Liver (tissue), 9 donors: ENCODE measurements around the gene TSC1. TPM values are rescaled to one million over a fixed set of nuclear protein-coding genes. Genes with fewer than 3 reads are reported as not detected.

Experiments
- DNase-seq: peaks from one replicate; pipeline ENCODE4 v3.0.0-alpha.2; 2017; ENCODE audit warnings: low spot score
- H3K27ac ChIP-seq, 2 donors: one replicate each; pipeline ENCODE4 v1.7.0; 2013; ENCODE audit warnings: inconsistent platforms in 2 of 2, low read length in 2 of 2, control low read depth in 1 of 2, low read depth in 1 of 2, mild to moderate bottlenecking in 1 of 2
- H3K27me3 ChIP-seq, 4 donors: one replicate each; pipeline versions ENCODE4 v1.6.1 to v1.7.0; 2013; ENCODE audit warnings: low read length in 3 of 4, inconsistent platforms in 1 of 4, mild to moderate bottlenecking in 1 of 4, moderate library complexity in 1 of 4; ENCODE audit not compliant: control insufficient read depth in 4 of 4, insufficient read depth in 4 of 4
- H3K36me3 ChIP-seq, 4 donors: one replicate each; pipeline versions ENCODE4 v1.6.1 to v1.7.0; 2013; ENCODE audit warnings: low read length in 3 of 4, mild to moderate bottlenecking in 3 of 4, low read depth in 1 of 4, moderate library complexity in 1 of 4; ENCODE audit not compliant: control insufficient read depth in 4 of 4, insufficient read depth in 3 of 4
- H3K4me1 ChIP-seq, 4 donors: one replicate each; pipeline versions ENCODE4 v1.6.1 to v1.7.0; 2013; ENCODE audit warnings: low read length in 3 of 4, mild to moderate bottlenecking in 3 of 4, moderate library complexity in 1 of 4; ENCODE audit not compliant: control insufficient read depth in 4 of 4, insufficient read depth in 4 of 4
- H3K4me3 ChIP-seq, 3 donors: one replicate each; pipeline versions ENCODE4 v1.6.1 to v1.7.0; 2013; ENCODE audit warnings: low read length in 3 of 3, control low read depth in 1 of 3, low read depth in 1 of 3, mild to moderate bottlenecking in 1 of 3
- H3K9ac ChIP-seq, 2 donors: one replicate each; pipeline ENCODE4 v1.7.0; 2013; ENCODE audit warnings: low read length in 2 of 2, mild to moderate bottlenecking in 2 of 2, moderate library complexity in 2 of 2, control low read depth in 1 of 2, low read depth in 1 of 2
- H3K9me3 ChIP-seq, 4 donors: one replicate each; pipeline versions ENCODE4 v1.6.1 to v1.7.0; 2013; ENCODE audit warnings: low read length in 3 of 4; ENCODE audit not compliant: control insufficient read depth in 4 of 4
- CTCF ChIP-seq: fragments of 150-350 bp; IDR thresholded peaks from 2 replicates; pipeline ENCODE4 v1.5.1; 2017; ENCODE audit warnings: improper control_type of control experiment, low read depth, low read length; ENCODE audit not compliant: missing input control
- EGR1 ChIP-seq, 2 donors: IDR thresholded peaks; 2 replicates each; pipeline ENCODE4 v1.6.1; 2016 to 2018; ENCODE audit warnings: antibody characterized with exemption in 2 of 2, low read depth in 2 of 2
- FOXA1 ChIP-seq: IDR thresholded peaks from 2 replicates; pipeline ENCODE4 v1.6.1; 2016; ENCODE audit warnings: antibody characterized with exemption
- HNF4A ChIP-seq, 2 donors: conservative IDR thresholded peaks; 2 replicates each; pipeline ENCODE4 v1.6.1; 2016; ENCODE audit warnings: antibody characterized with exemption in 2 of 2, mild to moderate bottlenecking in 2 of 2
- JUND ChIP-seq, 2 donors: IDR thresholded peaks; 2 replicates each; pipeline ENCODE4 v1.6.1; 2016; ENCODE audit warnings: antibody characterized with exemption in 2 of 2
- MAX ChIP-seq: IDR thresholded peaks from 2 replicates; pipeline ENCODE4 v1.6.1; 2016; ENCODE audit warnings: antibody characterized with exemption
- NR2F2 ChIP-seq: IDR thresholded peaks from 2 replicates; pipeline ENCODE4 v1.6.1; 2016; ENCODE audit warnings: antibody characterized with exemption
- RAD21 ChIP-seq, 2 donors: IDR thresholded peaks; 2 replicates each; pipeline ENCODE4 v1.6.1; 2016; ENCODE audit warnings: antibody characterized with exemption in 2 of 2, mild to moderate bottlenecking in 2 of 2
- REST ChIP-seq: IDR thresholded peaks from 2 replicates; pipeline ENCODE4 v1.6.1; 2016; ENCODE audit warnings: antibody characterized with exemption, mild to moderate bottlenecking
- RXRA ChIP-seq, 2 donors: IDR thresholded peaks; 2 replicates each; pipeline ENCODE4 v1.6.1; 2017 to 2018; ENCODE audit warnings: antibody characterized with exemption in 2 of 2, mild to moderate bottlenecking in 1 of 2
- SP1 ChIP-seq: IDR thresholded peaks from 2 replicates; pipeline ENCODE4 v1.6.1; 2018; ENCODE audit warnings: antibody characterized with exemption, mild to moderate bottlenecking
- TAF1 ChIP-seq: conservative IDR thresholded peaks from 2 replicates; pipeline ENCODE4 v1.6.1; 2016; ENCODE audit warnings: antibody characterized with exemption, mild to moderate bottlenecking
- WGBS: extraction: QIAGEN DNeasy Blood & Tissue Kit; methylation state at CpG from one replicate; pipeline ENCODE4 v1.1.7; 2013; 5-methylcytosine and 5-hydroxymethylcytosine counted together
- polyA plus RNA-seq, 2 donors: library from polyadenylated mRNA; stranded (reverse) in 1 of 2; unstranded in 1 of 2; fragments of 200-250 nt in 1 of 2; fragments of >200 nt in 1 of 2; fragmentation: Nextera tagmentation in 1 of 2; extraction: Ambion mirVana in 1 of 2; gene quantifications; one replicate each; pipeline versions ENCODE4 v1.2.1 to v1.2.3, GENCODE V29; 2013 to 2015
- total RNA-seq, 2 donors: library from RNA; depleted of rRNA; stranded (reverse); fragments of >200 nt; gene quantifications; one replicate each; pipeline ENCODE4 v1.2.3, GENCODE V29; 2014
- donor health status: healthy.
- donor health status: healthy.
- donor health status: healthy.
- donor health status: healthy.
- donor health status: healthy.

The TSC1 gene
- total and polyA plus RNA-seq, 4 donors: 4.6 to 33.5 (median 15.6) TPM

GRCh38 chr9:132919614-132920268 lies 24.7 kb downstream of the TSC1 start:
- H3K4me3 ChIP-seq: no peak overlapping the region
- H3K27ac ChIP-seq: no peak overlapping the region
- H3K4me1 ChIP-seq: no peaks in the 10 kb centered on the region
- TF ChIP-seq EGR1 (IDR thresholded peaks at IDR 0.05; ENCODE audit: low read depth in 2 of 2) (no peak), CTCF (no peak), TAF1 (no peak), REST (no peak), SP1 (no peak), HNF4A (conservative IDR thresholded peaks at IDR 0.05) (no peak), MAX (no peak), RAD21 (IDR thresholded peaks at IDR 0.05) (no peak), JUND (IDR thresholded peaks at IDR 0.05) (no peak), FOXA1 (no peak), RXRA (IDR thresholded peaks at IDR 0.05) (no peak)
- H3K36me3 ChIP-seq: peaks cover 11 to 72% (median 53%) of the 10 kb centered on the region in 4 donors
- no peak overlapping the region for H3K9ac ChIP-seq
- H3K27me3 ChIP-seq: no peaks in the 10 kb centered on the region
- DNase-seq: no peak
- H3K9me3 ChIP-seq: no peaks in the 10 kb centered on the region
- 96% methylated on average over 7 of the region's 7 CpGs for WGBS

GRCh38 chr9:132914924-132915323 lies 29.5 kb downstream of the TSC1 start:
- no peaks in the 10 kb centered on the region for H3K4me1 ChIP-seq
- no peak for DNase-seq
- no peak overlapping the region for H3K9ac ChIP-seq
- 98% methylated on average over 6 of the region's 6 CpGs for WGBS
- TF ChIP-seq EGR1 (IDR thresholded peaks at IDR 0.05; ENCODE audit: low read depth in 2 of 2) (no peak), TAF1 (no peak), MAX (no peak), FOXA1 (no peak), NR2F2 (no peak), RAD21 (IDR thresholded peaks at IDR 0.05) (no peak)
- no peaks in the 10 kb centered on the region for H3K9me3 ChIP-seq
- no peak overlapping the region for H3K4me3 ChIP-seq
- no peak overlapping the region for H3K27ac ChIP-seq
- H3K27me3 ChIP-seq: no peaks in the 10 kb centered on the region
- H3K36me3 ChIP-seq: peaks cover 8 to 55% (median 37%) of the 10 kb centered on the region in 4 donors
